ENCODE results near the gene KMT5B.

Gene KMT5B

DNA sequence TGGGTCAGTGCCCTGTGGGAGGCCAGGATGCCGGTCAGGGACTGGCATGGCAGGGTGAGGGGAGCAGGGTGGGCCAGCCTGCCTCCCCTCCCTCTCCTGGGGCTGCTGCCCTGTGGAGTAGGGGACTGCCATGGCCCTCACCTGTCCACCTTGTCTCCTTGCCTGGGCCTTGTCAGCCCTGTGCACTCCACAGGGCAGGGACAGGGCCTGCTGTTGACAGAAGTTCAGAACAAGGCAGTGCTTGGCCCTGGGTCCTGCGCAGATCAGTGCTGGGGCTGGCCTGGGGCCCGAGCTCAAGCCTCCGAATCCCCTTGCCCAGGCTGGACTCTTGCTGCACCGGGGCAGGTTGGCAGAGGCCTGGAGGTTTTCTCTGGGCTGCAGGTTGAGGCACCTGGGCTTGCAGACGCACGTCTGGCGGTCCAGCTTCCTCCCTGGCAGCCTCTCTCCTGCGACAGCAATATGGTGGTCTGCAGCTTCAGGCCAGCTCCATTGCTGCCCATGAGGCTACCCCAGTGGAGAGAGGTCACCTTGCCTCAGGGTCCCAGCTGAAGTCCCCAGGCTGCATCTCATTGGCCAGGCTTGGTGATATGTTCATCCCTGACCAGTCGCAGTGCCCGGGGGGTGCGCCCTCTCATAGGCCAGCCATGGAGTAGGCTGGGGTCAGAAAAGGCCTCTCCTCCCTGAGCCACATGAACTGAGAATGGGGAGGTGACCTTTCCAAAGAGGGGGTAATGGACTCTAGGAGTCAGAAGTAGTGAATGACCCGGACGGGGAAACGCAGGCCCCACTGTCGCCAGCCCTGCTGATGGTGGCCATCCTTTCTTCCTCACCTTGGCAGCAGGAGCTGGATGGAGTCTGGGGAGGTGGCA, 70.4 kb downstream of the KMT5B start:
- POLR2A ChIA-PET, result no interaction called here
- no peaks in the 10 kb centered on the region for H3K4me1 ChIP-seq (ENCODE audit: control insufficient read depth, insufficient read depth, low read length)
- no peak for TF ChIP-seq ZIC2 (tag by site-specific recombination; IDR thresholded peaks at IDR 0.05)
- no peak for TF ChIP-seq TRIM28 (IDR thresholded peaks at IDR 0.05; ENCODE audit: borderline replicate concordance, low read length)
- no peak for TF ChIP-seq ZNF777 (tag by site-specific recombination; IDR thresholded peaks at IDR 0.05; ENCODE audit: borderline replicate concordance)
- no peak for TF ChIP-seq ZBTB20 (tag by site-specific recombination; IDR thresholded peaks at IDR 0.05)
- TF ChIP-seq ZNF791 (tag by site-specific recombination; IDR thresholded peaks at IDR 0.05), result no peak
- no peak for TF ChIP-seq ZNF23 (tag by site-specific recombination; IDR thresholded peaks at IDR 0.05; ENCODE audit: borderline replicate concordance)
- TF ChIP-seq ZNF768 (tag by site-specific recombination; IDR thresholded peaks at IDR 0.05), result no peak
- no peak for TF ChIP-seq PRDM4 (tag by site-specific recombination; IDR thresholded peaks at IDR 0.05)
- TF ChIP-seq ZNF561 (tag by site-specific recombination; IDR thresholded peaks at IDR 0.05; ENCODE audit: borderline replicate concordance), result no peak
- no peak for TF ChIP-seq ZNF843 (tag by site-specific recombination; IDR thresholded peaks at IDR 0.05)
- no peak for TF ChIP-seq ZNF792 (tag by site-specific recombination; IDR thresholded peaks at IDR 0.05)
- no peak for TF ChIP-seq ZNF624 (tag by site-specific recombination; IDR thresholded peaks at IDR 0.05)
- TF ChIP-seq ZNF416 (tag by site-specific recombination; IDR thresholded peaks at IDR 0.05), result no peak
- TF ChIP-seq KLF10 (tag by site-specific recombination; IDR thresholded peaks at IDR 0.05), result no peak
- no peak for TF ChIP-seq ZNF16 (tag by site-specific recombination; IDR thresholded peaks at IDR 0.05; ENCODE audit: low read depth)
- no peak for TF ChIP-seq ZNF133 (tag by site-specific recombination; IDR thresholded peaks at IDR 0.05)
- TF ChIP-seq ZNF521 (tag by site-specific recombination; IDR thresholded peaks at IDR 0.05), result no peak
- CTCF ChIA-PET, result no interaction called here
- no peak overlapping the region for H3K4me3 ChIP-seq (ENCODE audit: low read depth, low read length)
- H3K36me3 ChIP-seq (ENCODE audit: control insufficient read depth in 2 of 2, insufficient read depth in 1 of 2, low read length in 2 of 2), result no peaks in the 10 kb centered on the region
- H3K27ac ChIP-seq (ENCODE audit: extremely low read depth, low read depth, low read length), result no peak overlapping the region
- H3K9me3 ChIP-seq (ENCODE audit: control insufficient read depth, insufficient read depth, low read depth, low read length), result no peaks in the 10 kb centered on the region

DNA sequence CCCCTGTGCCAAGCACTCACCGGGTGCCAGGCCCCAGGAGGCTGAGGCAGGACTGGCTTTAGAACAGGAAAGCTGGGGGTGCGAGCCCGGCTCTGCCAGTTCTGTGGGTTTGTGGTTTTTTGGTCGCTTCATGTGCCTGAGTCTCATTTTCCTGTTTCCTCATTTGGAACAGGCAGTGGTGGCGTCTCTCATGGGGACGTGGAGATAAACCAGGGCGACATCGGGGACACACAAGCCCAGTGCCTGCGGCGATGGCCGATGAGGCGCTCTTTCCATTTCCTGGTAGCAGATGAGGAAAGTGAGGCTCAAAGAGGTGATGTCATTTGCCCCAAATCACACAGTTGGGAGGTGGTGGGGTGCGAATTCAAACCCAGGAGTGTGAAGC, 71.1 kb downstream of the KMT5B start:
- no peak overlapping the region for H3K4me3 ChIP-seq (ENCODE audit: low read depth, low read length)
- no peak overlapping the region for H3K27ac ChIP-seq (ENCODE audit: extremely low read depth, low read depth, low read length)
- no peaks in the 10 kb centered on the region for H3K9me3 ChIP-seq (ENCODE audit: control insufficient read depth, insufficient read depth, low read depth, low read length)
- TF ChIP-seq ZNF623 (tag by site-specific recombination; IDR thresholded peaks at IDR 0.05), result no peak
- TF ChIP-seq ZBTB7A (tag by site-specific recombination; IDR thresholded peaks at IDR 0.05; ENCODE audit: low read depth), result no peak
- no peak for TF ChIP-seq ZNF514 (tag by site-specific recombination; IDR thresholded peaks at IDR 0.05)
- TF ChIP-seq ZNF146 (tag by site-specific recombination; IDR thresholded peaks at IDR 0.05), result no peak
- no peak for TF ChIP-seq ZNF214 (tag by site-specific recombination; IDR thresholded peaks at IDR 0.05; ENCODE audit: borderline replicate concordance)
- TF ChIP-seq, protein P1, sequence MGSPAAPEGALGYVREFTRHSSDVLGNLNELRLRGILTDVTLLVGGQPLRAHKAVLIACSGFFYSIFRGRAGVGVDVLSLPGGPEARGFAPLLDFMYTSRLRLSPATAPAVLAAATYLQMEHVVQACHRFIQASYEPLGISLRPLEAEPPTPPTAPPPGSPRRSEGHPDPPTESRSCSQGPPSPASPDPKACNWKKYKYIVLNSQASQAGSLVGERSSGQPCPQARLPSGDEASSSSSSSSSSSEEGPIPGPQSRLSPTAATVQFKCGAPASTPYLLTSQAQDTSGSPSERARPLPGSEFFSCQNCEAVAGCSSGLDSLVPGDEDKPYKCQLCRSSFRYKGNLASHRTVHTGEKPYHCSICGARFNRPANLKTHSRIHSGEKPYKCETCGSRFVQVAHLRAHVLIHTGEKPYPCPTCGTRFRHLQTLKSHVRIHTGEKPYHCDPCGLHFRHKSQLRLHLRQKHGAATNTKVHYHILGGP (tag by site-specific recombination; IDR thresholded peaks at IDR 0.05), result no peak
- no peak for TF ChIP-seq ZBTB8A (tag by site-specific recombination; IDR thresholded peaks at IDR 0.05)
- no peak for TF ChIP-seq GFI1B (tag by site-specific recombination; IDR thresholded peaks at IDR 0.05)
- no peak for TF ChIP-seq ZNF391 (tag by site-specific recombination; IDR thresholded peaks at IDR 0.05; ENCODE audit: borderline replicate concordance, low read depth)
- TF ChIP-seq ZNF510 (tag by site-specific recombination; IDR thresholded peaks at IDR 0.05; ENCODE audit: insufficient replicate concordance), result no peak
- TF ChIP-seq ZNF416 (tag by site-specific recombination; IDR thresholded peaks at IDR 0.05), result no peak
- TF ChIP-seq ZBTB1 (tag by site-specific recombination; IDR thresholded peaks at IDR 0.05), result no peak
- no peak for TF ChIP-seq SP3 (tag by site-specific recombination; IDR thresholded peaks at IDR 0.05)
- TF ChIP-seq ZNF133 (tag by site-specific recombination; IDR thresholded peaks at IDR 0.05), result no peak
- ChIA-PET POLR2A (interaction anchor here (0.6 kb wide), 1 partner anchor 9 kb away, joined by 6 read pairs; no protein-coding TSS in a partner anchor), CTCF (no interaction called here)
- no peaks in the 10 kb centered on the region for H3K36me3 ChIP-seq (ENCODE audit: control insufficient read depth in 2 of 2, insufficient read depth in 1 of 2, low read length in 2 of 2)
- no peaks in the 10 kb centered on the region for H3K4me1 ChIP-seq (ENCODE audit: control insufficient read depth, insufficient read depth, low read length)

Measured in HEK293 (cell line).